Measurements from ENCODE around the gene C1orf232.

C1orf232 gene

GRCh38 chr1:26189331-26189730 lies 20.6 kb upstream of the C1orf232 start:
- H3K4me1 ChIP-seq = no peaks in the 10 kb centered on the region
- H3K27me3 ChIP-seq (ENCODE audit: control insufficient read depth, insufficient read depth, low read length) = no peaks in the 10 kb centered on the region
- no peaks in the 10 kb centered on the region for H3K9me3 ChIP-seq (ENCODE audit: control insufficient read depth, low read length)
- H3K4me3 ChIP-seq (ENCODE audit: low read depth, low read length) = no peak overlapping the region
- H3K36me3 ChIP-seq (ENCODE audit: control insufficient read depth, insufficient read depth, low read length) = no peaks in the 10 kb centered on the region
- H3K4me2 ChIP-seq (ENCODE audit: low read length) = no peak overlapping the region
- H3K9ac ChIP-seq = no peak overlapping the region
- no peak overlapping the region for H2AFZ ChIP-seq
- TF ChIP-seq CTCF (IDR thresholded peaks at IDR 0.05) = no peak
- H3K79me2 ChIP-seq = no peaks in the 10 kb centered on the region
- H3K27ac ChIP-seq = no peak overlapping the region

GRCh38 chr1:26188477-26188876 lies 19.7 kb upstream of the C1orf232 start:
- TF ChIP-seq CTCF (IDR thresholded peaks at IDR 0.05) = no peak
- Histone ChIP-seq H3K9ac (no peak overlapping the region), H3K4me1 (no peaks in the 10 kb centered on the region), H3K27ac (no peak overlapping the region), H3K9me3 (ENCODE audit: control insufficient read depth, low read length) (no peaks in the 10 kb centered on the region), H3K27me3 (ENCODE audit: control insufficient read depth, insufficient read depth, low read length) (no peaks in the 10 kb centered on the region), H2AFZ (no peak overlapping the region), H3K79me2 (no peaks in the 10 kb centered on the region), H3K4me3 (ENCODE audit: low read depth, low read length) (no peak overlapping the region), H3K36me3 (ENCODE audit: control insufficient read depth, insufficient read depth, low read length) (no peaks in the 10 kb centered on the region), H3K4me2 (ENCODE audit: low read length) (no peak overlapping the region)

DNA sequence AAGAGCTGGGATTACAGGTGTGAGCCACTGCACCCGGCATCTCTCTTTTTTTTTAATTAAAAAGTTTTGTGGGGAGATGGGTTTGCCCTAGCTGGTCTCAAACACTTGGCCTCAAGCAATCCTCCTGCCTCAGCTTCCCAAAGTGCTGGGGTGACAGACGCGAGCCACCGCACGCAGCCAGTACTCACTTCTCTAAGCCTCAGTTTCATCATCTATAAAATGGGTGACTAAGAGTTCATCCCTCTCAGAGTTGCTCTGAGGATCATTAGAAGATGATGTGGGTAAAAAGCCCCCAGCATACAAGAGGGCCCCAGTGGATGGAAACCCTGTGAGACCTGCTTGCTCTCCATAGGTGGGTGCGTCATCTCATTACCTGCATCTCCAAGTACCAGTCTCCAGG lies 19.1 kb upstream of the C1orf232 start:
- H3K9me3 ChIP-seq (ENCODE audit: control insufficient read depth, low read length) = no peaks in the 10 kb centered on the region
- H3K27ac ChIP-seq = no peak overlapping the region
- no peaks in the 10 kb centered on the region for H3K79me2 ChIP-seq
- no peak overlapping the region for H3K4me2 ChIP-seq (ENCODE audit: low read length)
- H3K9ac ChIP-seq = no peak overlapping the region
- TF ChIP-seq CTCF (IDR thresholded peaks at IDR 0.05) = no peak
- H3K4me3 ChIP-seq (ENCODE audit: low read depth, low read length) = no peak overlapping the region
- H3K36me3 ChIP-seq (ENCODE audit: control insufficient read depth, insufficient read depth, low read length) = no peaks in the 10 kb centered on the region
- H3K4me1 ChIP-seq = no peaks in the 10 kb centered on the region
- H2AFZ ChIP-seq = no peak overlapping the region
- no peaks in the 10 kb centered on the region for H3K27me3 ChIP-seq (ENCODE audit: control insufficient read depth, insufficient read depth, low read length)

GRCh38 chr1:26184883-26185282 lies 16.1 kb upstream of the C1orf232 start:
- Histone ChIP-seq H3K4me3 (ENCODE audit: low read depth, low read length) (no peak overlapping the region), H3K36me3 (ENCODE audit: control insufficient read depth, insufficient read depth, low read length) (no peaks in the 10 kb centered on the region), H3K4me1 (no peaks in the 10 kb centered on the region), H3K4me2 (ENCODE audit: low read length) (no peak overlapping the region), H3K27ac (no peak overlapping the region), H2AFZ (no peak overlapping the region), H3K9ac (no peak overlapping the region), H3K9me3 (ENCODE audit: control insufficient read depth, low read length) (no peaks in the 10 kb centered on the region), H3K27me3 (ENCODE audit: control insufficient read depth, insufficient read depth, low read length) (no peaks in the 10 kb centered on the region), H3K79me2 (no peaks in the 10 kb centered on the region)
- no peak for TF ChIP-seq CTCF (IDR thresholded peaks at IDR 0.05)

DNA sequence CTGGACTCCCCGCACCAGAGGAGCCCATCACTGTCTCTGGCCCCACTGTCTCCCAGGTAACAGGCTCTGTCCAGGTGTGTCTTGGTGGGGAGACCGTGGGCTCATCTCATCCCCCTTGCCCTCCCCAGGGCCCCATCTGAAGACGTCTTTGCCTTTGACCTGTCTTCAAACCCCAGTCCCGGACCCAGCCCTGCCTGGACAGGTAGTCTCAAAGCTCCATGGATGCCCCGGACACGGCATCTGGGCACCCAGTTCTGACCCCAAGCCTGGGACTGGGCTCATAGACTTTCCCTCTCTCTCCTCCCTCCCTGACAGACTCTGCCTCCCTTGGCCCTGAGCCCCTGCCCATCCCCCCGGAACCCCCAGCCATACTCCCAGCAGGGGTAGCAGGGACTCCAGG lies 15.3 kb upstream of the C1orf232 start:
- no peaks in the 10 kb centered on the region for H3K27me3 ChIP-seq (ENCODE audit: control insufficient read depth, insufficient read depth, low read length)
- H3K27ac ChIP-seq = no peak overlapping the region
- H3K4me2 ChIP-seq (ENCODE audit: low read length) = no peak overlapping the region
- H3K9me3 ChIP-seq (ENCODE audit: control insufficient read depth, low read length) = no peaks in the 10 kb centered on the region
- no peaks in the 10 kb centered on the region for H3K4me1 ChIP-seq
- no peak overlapping the region for H3K4me3 ChIP-seq (ENCODE audit: low read depth, low read length)
- no peak for TF ChIP-seq CTCF (IDR thresholded peaks at IDR 0.05)
- no peak overlapping the region for H3K9ac ChIP-seq
- no peak overlapping the region for H2AFZ ChIP-seq
- H3K36me3 ChIP-seq (ENCODE audit: control insufficient read depth, insufficient read depth, low read length) = no peaks in the 10 kb centered on the region
- H3K79me2 ChIP-seq = no peaks in the 10 kb centered on the region

Measured in parathyroid adenoma (tissue), 2 donors.